Measurements from ENCODE around the gene USP53. TPM values are rescaled to one million over a fixed set of nuclear protein-coding genes. Genes with fewer than 3 reads are reported as not detected.

USP53 gene
- total and polyA plus RNA-seq, 2 experiments from 2014 or later = 17.1 to 27.7 TPM

- H3F3A ChIP-seq (replicated peaks; ENCODE audit: low read depth) = no peaks in the 10 kb centered on the region
- ATAC-seq (no peak), DNase-seq (ENCODE audit: low spot score) (no peak)
- H3K79me2 ChIP-seq (replicated peaks; ENCODE audit: insufficient read depth) = peaks cover 66% of the 10 kb centered on the region
- H3K4me1 ChIP-seq (ENCODE audit: insufficient read depth) = peaks cover 8% of the 10 kb centered on the region; the same call in 1 of the 2 replicates
- H3K4me1 Mint-ChIP-seq = peaks cover 4% of the 10 kb centered on the region; the same call in 2 of the 3 replicates
- no peak overlapping the region for H2AFZ ChIP-seq
- no peaks in the 10 kb centered on the region for H3K27me3 ChIP-seq (ENCODE audit: insufficient read depth)
- H3K4me2 ChIP-seq = no peak overlapping the region
- peaks cover 4% of the 10 kb centered on the region for H3K36me3 ChIP-seq (ENCODE audit: insufficient read depth)
- no peak overlapping the region for H3K27ac ChIP-seq (ENCODE audit: low read depth)
- no peak overlapping the region for H3K4me3 ChIP-seq
- H3K9me2 ChIP-seq (ENCODE audit: insufficient read depth) = no peaks in the 10 kb centered on the region
- no peak overlapping the region for H3K27ac Mint-ChIP-seq
- H3K27me3 Mint-ChIP-seq (ENCODE audit: insufficient read depth, low read depth, poor library complexity) = peaks cover 3% of the 10 kb centered on the region
- peaks cover 28% of the 10 kb centered on the region for H3K36me3 Mint-ChIP-seq (ENCODE audit: low read depth)
- TF ChIP-seq EZH2 (IDR thresholded peaks at IDR 0.05; ENCODE audit: low read depth, unreplicated experiment) = no peak
- H3K9me3 Mint-ChIP-seq = no peaks in the 10 kb centered on the region; the same call in 2 of the 3 replicates
- no peaks in the 10 kb centered on the region for H4K20me1 ChIP-seq (replicated peaks; ENCODE audit: insufficient read depth)
- no peak overlapping the region for H3K4me3 Mint-ChIP-seq
Measured at GRCh38 chr4:119218093-119218492, 5.6 kb downstream of the USP53 start.

DNA sequence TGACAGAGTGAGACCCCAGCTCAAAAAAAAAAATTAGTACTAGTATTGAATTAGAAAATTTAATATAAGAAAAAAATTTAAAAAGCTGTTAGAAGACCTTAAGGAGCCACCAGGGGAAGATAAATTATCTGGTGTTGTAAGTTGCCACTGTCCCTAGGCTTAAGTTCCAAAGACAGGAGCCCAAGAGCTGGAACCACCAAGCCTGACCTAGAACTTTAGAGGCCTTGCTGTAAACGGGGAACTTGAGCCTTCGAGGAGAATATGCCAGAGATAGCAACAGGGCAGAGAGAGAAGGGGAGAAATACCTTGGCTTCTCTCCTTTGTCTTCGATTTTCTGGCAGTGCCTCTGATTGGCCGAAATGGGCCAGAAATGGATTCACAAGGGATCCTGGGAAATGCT, 8.9 kb downstream of the USP53 start:
- Mint-ChIP-seq H3K27ac (no peak overlapping the region), H3K4me1 (peaks cover 5% of the 10 kb centered on the region; the same call in 2 of the 3 replicates)
- no peaks in the 10 kb centered on the region for H3K4me1 ChIP-seq (ENCODE audit: insufficient read depth)

GRCh38 chr4:119227690-119228089, 15.2 kb downstream of the USP53 start:
- Histone ChIP-seq H3K36me3 (ENCODE audit: insufficient read depth) (peaks cover 2% of the 10 kb centered on the region; the same call in 1 of the 2 replicates), H3K27ac (ENCODE audit: low read depth) (no peak overlapping the region), H3K27me3 (ENCODE audit: insufficient read depth) (no peaks in the 10 kb centered on the region), H4K20me1 (replicated peaks; ENCODE audit: insufficient read depth) (peaks cover 9% of the 10 kb centered on the region), H3K4me1 (ENCODE audit: insufficient read depth) (no peaks in the 10 kb centered on the region), H3K79me2 (replicated peaks; ENCODE audit: insufficient read depth) (peaks cover 39% of the 10 kb centered on the region), H2AFZ (no peak overlapping the region), H3K9me2 (ENCODE audit: insufficient read depth) (no peaks in the 10 kb centered on the region), H3F3A (replicated peaks; ENCODE audit: low read depth) (no peaks in the 10 kb centered on the region), H3K4me3 (no peak overlapping the region), H3K4me2 (no peak overlapping the region)
- Mint-ChIP-seq H3K4me1 (peaks cover 5% of the 10 kb centered on the region; the same call in 2 of the 3 replicates), H3K4me3 (no peak overlapping the region), H3K27ac (no peak overlapping the region), H3K36me3 (ENCODE audit: low read depth) (peaks cover 14% of the 10 kb centered on the region; the same call in 2 of the 3 replicates), H3K9me3 (peaks cover 4% of the 10 kb centered on the region; the same call in 2 of the 3 replicates), H3K27me3 (ENCODE audit: insufficient read depth, low read depth, poor library complexity) (no peaks in the 10 kb centered on the region)
- no peak for DNase-seq (ENCODE audit: low spot score)
- TF ChIP-seq EZH2 (IDR thresholded peaks at IDR 0.05; ENCODE audit: low read depth, unreplicated experiment) (no peak), POLR2AphosphoS5 (IDR thresholded peaks at IDR 0.05; ENCODE audit: low read depth) (no peak), STAT1 (IDR thresholded peaks at IDR 0.05; ENCODE audit: unreplicated experiment) (no peak), ZNF331 (CRISPR knock-in tag; IDR thresholded peaks at IDR 0.05; ENCODE audit: low read depth) (no peak)
- TF ChIP-seq, protein P1, sequence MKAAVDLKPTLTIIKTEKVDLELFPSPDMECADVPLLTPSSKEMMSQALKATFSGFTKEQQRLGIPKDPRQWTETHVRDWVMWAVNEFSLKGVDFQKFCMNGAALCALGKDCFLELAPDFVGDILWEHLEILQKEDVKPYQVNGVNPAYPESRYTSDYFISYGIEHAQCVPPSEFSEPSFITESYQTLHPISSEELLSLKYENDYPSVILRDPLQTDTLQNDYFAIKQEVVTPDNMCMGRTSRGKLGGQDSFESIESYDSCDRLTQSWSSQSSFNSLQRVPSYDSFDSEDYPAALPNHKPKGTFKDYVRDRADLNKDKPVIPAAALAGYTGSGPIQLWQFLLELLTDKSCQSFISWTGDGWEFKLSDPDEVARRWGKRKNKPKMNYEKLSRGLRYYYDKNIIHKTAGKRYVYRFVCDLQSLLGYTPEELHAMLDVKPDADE (IDR thresholded peaks at IDR 0.05) = no peak
- TF ChIP-seq, protein P2, sequence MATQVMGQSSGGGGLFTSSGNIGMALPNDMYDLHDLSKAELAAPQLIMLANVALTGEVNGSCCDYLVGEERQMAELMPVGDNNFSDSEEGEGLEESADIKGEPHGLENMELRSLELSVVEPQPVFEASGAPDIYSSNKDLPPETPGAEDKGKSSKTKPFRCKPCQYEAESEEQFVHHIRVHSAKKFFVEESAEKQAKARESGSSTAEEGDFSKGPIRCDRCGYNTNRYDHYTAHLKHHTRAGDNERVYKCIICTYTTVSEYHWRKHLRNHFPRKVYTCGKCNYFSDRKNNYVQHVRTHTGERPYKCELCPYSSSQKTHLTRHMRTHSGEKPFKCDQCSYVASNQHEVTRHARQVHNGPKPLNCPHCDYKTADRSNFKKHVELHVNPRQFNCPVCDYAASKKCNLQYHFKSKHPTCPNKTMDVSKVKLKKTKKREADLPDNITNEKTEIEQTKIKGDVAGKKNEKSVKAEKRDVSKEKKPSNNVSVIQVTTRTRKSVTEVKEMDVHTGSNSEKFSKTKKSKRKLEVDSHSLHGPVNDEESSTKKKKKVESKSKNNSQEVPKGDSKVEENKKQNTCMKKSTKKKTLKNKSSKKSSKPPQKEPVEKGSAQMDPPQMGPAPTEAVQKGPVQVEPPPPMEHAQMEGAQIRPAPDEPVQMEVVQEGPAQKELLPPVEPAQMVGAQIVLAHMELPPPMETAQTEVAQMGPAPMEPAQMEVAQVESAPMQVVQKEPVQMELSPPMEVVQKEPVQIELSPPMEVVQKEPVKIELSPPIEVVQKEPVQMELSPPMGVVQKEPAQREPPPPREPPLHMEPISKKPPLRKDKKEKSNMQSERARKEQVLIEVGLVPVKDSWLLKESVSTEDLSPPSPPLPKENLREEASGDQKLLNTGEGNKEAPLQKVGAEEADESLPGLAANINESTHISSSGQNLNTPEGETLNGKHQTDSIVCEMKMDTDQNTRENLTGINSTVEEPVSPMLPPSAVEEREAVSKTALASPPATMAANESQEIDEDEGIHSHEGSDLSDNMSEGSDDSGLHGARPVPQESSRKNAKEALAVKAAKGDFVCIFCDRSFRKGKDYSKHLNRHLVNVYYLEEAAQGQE (IDR thresholded peaks at IDR 0.05; ENCODE audit: unreplicated experiment) = no peak
- ATAC-seq = no peak

More for the DNA sequence above, 8.9 kb downstream of the USP53 start:
- Histone ChIP-seq H3K4me2 (no peak overlapping the region), H4K20me1 (replicated peaks; ENCODE audit: insufficient read depth) (no peaks in the 10 kb centered on the region), H3F3A (replicated peaks; ENCODE audit: low read depth) (no peaks in the 10 kb centered on the region), H3K36me3 (ENCODE audit: insufficient read depth) (peaks cover 4% of the 10 kb centered on the region), H3K79me2 (replicated peaks; ENCODE audit: insufficient read depth) (peaks cover 37% of the 10 kb centered on the region), H3K4me3 (no peak overlapping the region), H2AFZ (no peak overlapping the region), H3K27ac (ENCODE audit: low read depth) (no peak overlapping the region), H3K27me3 (ENCODE audit: insufficient read depth) (no peaks in the 10 kb centered on the region), H3K9me2 (ENCODE audit: insufficient read depth) (no peaks in the 10 kb centered on the region)
- TF ChIP-seq ZNF331 (CRISPR knock-in tag; IDR thresholded peaks at IDR 0.05; ENCODE audit: low read depth) (no peak), ZNF114 (CRISPR knock-in tag; IDR thresholded peaks at IDR 0.05) (no peak), STAT1 (IDR thresholded peaks at IDR 0.05; ENCODE audit: unreplicated experiment) (no peak), CTCF (conservative IDR thresholded peaks at IDR 0.05; ENCODE audit: low read depth in 2 of 2) (no peak), POLR2AphosphoS5 (IDR thresholded peaks at IDR 0.05; ENCODE audit: low read depth) (no peak), EZH2phosphoT487 (IDR thresholded peaks at IDR 0.05; ENCODE audit: unreplicated experiment) (no peak)
- H3K4me3 Mint-ChIP-seq = no peak overlapping the region
- peaks cover 2% of the 10 kb centered on the region for H3K27me3 Mint-ChIP-seq (ENCODE audit: insufficient read depth, low read depth, poor library complexity)
- peaks cover 4% of the 10 kb centered on the region; the same call in 2 of the 3 replicates for H3K9me3 Mint-ChIP-seq
- DNase-seq (ENCODE audit: low spot score) (no peak), ATAC-seq (no peak)
- H3K36me3 Mint-ChIP-seq (ENCODE audit: low read depth) = peaks cover 39% of the 10 kb centered on the region

Measured in GM23338 (cell line).